ENCODE measurements around the gene GGT6. TPM values are rescaled to one million over a fixed set of nuclear protein-coding genes. Genes with fewer than 3 reads are reported as not detected.

The GGT6 gene
- total RNA-seq, 2 donors from 2014 or later, result 158 to 163 TPM

GRCh38 chr17:4538236-4539002 lies 22.0 kb downstream of the GGT6 start:
- Histone ChIP-seq H3K27ac (no peak overlapping the region), H3K4me3 (no peak overlapping the region), H3K4me1 (peaks cover 5% of the 10 kb centered on the region), H3K9ac (ENCODE audit: low read depth in 2 of 2, low read length in 2 of 2) (no peak overlapping the region), H3K27me3 (no peaks in the 10 kb centered on the region), H3K36me3 (no peaks in the 10 kb centered on the region), H3K9me3 (no peaks in the 10 kb centered on the region)
- intact Hi-C loops (cut with DNase I), result no loop called here
- no peak for TF ChIP-seq CTCF (IDR thresholded peaks at IDR 0.05)
- no peak for DNase-seq

DNA sequence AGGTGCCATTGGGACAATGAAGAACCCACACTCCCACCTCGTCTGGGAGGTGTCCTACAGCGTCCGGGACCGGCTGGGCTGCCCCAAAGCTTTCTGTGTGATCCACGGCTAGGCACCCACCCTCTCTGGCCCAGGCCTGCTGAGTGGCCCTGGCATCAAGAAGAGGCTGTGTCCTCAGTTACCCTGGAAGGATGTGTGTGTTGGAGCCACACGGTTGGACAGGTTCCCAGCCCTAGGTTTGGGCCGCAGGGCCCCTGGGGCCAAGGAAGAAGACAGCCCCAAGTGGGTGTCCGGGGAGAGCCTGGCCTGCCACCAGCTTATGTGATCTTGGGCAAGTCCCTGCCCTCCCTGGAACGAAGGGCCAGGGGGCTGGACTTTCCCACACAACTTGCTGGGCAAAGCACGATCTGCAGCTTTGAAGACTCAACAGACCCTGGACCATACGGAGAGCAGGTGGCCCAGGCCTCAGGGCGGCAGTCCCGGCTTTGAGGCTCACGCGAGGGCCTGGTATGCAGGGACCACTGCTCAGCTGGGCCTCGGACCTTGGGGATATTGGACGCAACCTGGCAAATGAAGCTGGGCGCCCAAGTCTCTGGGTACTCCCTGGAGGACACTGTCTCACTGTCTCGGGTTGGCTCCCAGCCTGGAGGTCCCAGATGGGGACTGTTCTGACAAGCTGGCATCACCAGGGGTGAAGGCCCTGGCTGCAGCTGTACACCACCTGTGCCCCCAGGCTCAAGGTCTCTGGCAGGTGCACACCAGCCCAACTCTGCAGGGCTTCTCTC lies 22.7 kb downstream of the GGT6 start:
- no peak overlapping the region for H3K4me3 ChIP-seq
- no peak overlapping the region for H3K9ac ChIP-seq (ENCODE audit: low read depth in 2 of 2, low read length in 2 of 2)
- H3K4me1 ChIP-seq, result peaks cover 5% of the 10 kb centered on the region
- H3K27me3 ChIP-seq, result no peaks in the 10 kb centered on the region
- H3K27ac ChIP-seq, result no peak overlapping the region
- H3K9me3 ChIP-seq, result no peaks in the 10 kb centered on the region
- no peak for DNase-seq
- no peak for TF ChIP-seq CTCF (IDR thresholded peaks at IDR 0.05)
- no peaks in the 10 kb centered on the region for H3K36me3 ChIP-seq
- intact Hi-C loops (cut with DNase I), result no loop called here

DNA sequence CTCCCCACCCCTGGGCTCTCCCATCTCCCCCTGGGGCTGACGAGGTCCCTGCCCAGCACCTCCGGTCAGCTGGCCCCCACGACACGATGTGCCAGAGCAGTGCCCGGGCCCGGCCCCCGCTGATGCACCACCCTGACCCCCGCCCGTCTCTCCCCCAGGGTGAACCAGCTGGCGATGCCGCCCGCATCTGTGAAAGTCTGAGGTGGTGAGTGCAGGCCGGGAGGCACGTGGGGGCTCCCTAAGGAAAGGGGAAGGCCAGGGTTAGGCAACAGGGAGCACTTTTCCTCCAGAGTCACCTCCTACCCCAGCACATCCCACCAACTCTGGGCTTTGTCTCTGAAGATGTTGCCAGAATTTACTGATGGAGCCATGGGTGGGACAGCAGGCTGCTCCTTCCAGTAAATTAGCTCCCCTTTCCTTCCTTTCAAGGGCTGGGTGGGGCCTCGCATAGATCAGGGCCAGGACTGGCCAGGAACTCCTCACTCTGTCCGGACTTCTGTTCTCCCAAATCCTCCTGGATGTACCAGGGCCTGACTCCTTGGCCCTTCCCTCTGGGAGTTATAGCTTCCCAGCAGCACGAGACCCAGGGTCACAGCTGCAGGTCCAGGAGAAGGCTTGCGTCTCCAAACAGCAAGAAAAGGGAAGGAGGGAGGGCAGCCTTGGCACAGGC lies 23.5 kb downstream of the GGT6 start:
- no peak for TF ChIP-seq CTCF (IDR thresholded peaks at IDR 0.05)
- Histone ChIP-seq H3K27me3 (no peaks in the 10 kb centered on the region), H3K9me3 (no peaks in the 10 kb centered on the region), H3K4me1 (peaks cover 5% of the 10 kb centered on the region), H3K4me3 (no peak overlapping the region), H3K27ac (no peak overlapping the region), H3K36me3 (no peaks in the 10 kb centered on the region), H3K9ac (ENCODE audit: low read depth in 2 of 2, low read length in 2 of 2) (no peak overlapping the region)
- DNase-seq, result no peak
- intact Hi-C loops (cut with DNase I), result no loop called here

DNA sequence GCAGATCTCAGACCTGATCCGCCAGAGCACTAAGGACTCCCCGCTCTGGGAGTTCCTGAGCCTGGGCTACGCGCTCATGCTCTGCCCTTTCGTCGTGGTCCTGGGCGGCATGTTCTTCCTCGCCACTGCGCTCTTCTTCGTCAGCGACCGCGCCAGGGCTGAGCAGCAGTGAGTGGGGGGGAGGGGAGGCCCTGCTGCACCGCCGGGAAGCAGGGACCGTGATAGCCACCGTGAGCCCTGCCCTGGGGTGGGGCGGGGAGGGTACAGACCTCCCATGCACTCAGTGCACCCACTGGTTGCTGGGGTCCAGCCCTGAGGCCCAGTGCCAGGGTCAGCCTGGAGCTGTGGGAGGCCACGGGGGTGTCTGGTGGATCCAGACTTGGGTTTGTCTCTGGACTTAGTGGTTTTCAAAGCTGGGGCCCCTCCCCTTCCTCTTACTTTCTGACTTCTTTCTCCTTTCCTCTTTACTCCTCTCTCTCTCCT lies 24.1 kb downstream of the GGT6 start:
- intact Hi-C loops (cut with DNase I), result no loop called here
- no peaks in the 10 kb centered on the region for H3K36me3 ChIP-seq
- no peak for DNase-seq

More for the DNA sequence above, 24.1 kb downstream of the GGT6 start:
- Histone ChIP-seq H3K27ac (no peak overlapping the region), H3K4me3 (no peak overlapping the region), H3K9me3 (no peaks in the 10 kb centered on the region), H3K27me3 (no peaks in the 10 kb centered on the region), H3K9ac (ENCODE audit: low read depth in 2 of 2, low read length in 2 of 2) (no peak overlapping the region), H3K4me1 (peaks cover 5% of the 10 kb centered on the region)
- no peak for TF ChIP-seq CTCF (IDR thresholded peaks at IDR 0.05)

Data from colonic mucosa (tissue), 4 donors.